B cell (primary cell): ENCODE data around the gene CHD1L. TPM values are rescaled to one million over a fixed set of nuclear protein-coding genes. Genes with fewer than 3 reads are reported as not detected.
A peak's percentile ranks its signal among the peaks of the same experiment; 100 is the strongest.
"Not testable (repeated sequence)": the region's sequence is repeated elsewhere in the genome, so short reads cannot be mapped to it uniquely, and the experiment has no call there.

Experiments
- ATAC-seq: fragments of 200-7000 bp; cut with Tn5 transposase; one replicate; pipeline ENCODE4 v1.10.0; 2021; ENCODE audit warnings: low read depth, mild to moderate bottlenecking, moderate number of reproducible peaks, moderate library complexity
- CTCF ChIA-PET: fragments of 350-600 bp; sonication (Branson Sonifier 250); formaldehyde crosslinking; loops from one replicate; lab custom pipeline; 2021; ENCODE audit warnings: antibody characterized with exemption, inconsistent platforms; lab: Charles Lee
- POLR2A ChIA-PET: fragments of 350-600 bp; sonication (Branson Sonifier 250); formaldehyde crosslinking; loops from one replicate; lab custom pipeline; 2021; ENCODE audit warnings: antibody characterized with exemption; lab: Charles Lee
- DNase-seq: peaks from one replicate; pipeline ENCODE4 v3.0.0; 2013
- H2AFZ ChIP-seq: 2 replicates; pipeline ENCODE4 v1.6.1; 2012; ENCODE audit warnings: mild to moderate bottlenecking, low read depth, low read length; ENCODE audit not compliant: insufficient read depth, poor library complexity, severe bottlenecking
- H3K27ac ChIP-seq, 2 donors: 1 replicate in 1 of 2; 2 replicates in 1 of 2; pipeline ENCODE4 v1.5.1; 2012 to 2013; ENCODE audit warnings: low read length in 2 of 2, mild to moderate bottlenecking in 2 of 2, moderate library complexity in 1 of 2
- H3K27me3 ChIP-seq, 4 experiments: fragments of 200-600 bp in 1 of 4; sonication (generic) in 1 of 4; replicated peaks in 1 of 4; 1 replicate in 2 of 4; 2 replicates in 2 of 4; pipeline versions ENCODE4 v1.6.1 to v1.7.0; 2013 to 2016; ENCODE audit warnings: low read length in 3 of 4, mild to moderate bottlenecking in 2 of 4, mixed read lengths in 1 of 4, moderate library complexity in 1 of 4; ENCODE audit not compliant: insufficient read depth in 4 of 4, control insufficient read depth in 3 of 4; ENCODE audit errors: control extremely low read depth in 1 of 4
- H3K36me3 ChIP-seq, 2 experiments: replicated peaks in 1 of 2; 1 replicate in 1 of 2; 2 replicates in 1 of 2; pipeline versions ENCODE4 v1.6.1 to v1.7.1; 2013; ENCODE audit warnings: low read length in 1 of 2; ENCODE audit not compliant: insufficient read depth in 2 of 2, control insufficient read depth in 1 of 2; ENCODE audit errors: control extremely low read depth in 1 of 2, extremely low read depth in 1 of 2
- H3K4me1 ChIP-seq, 2 donors: fragments of 200-600 bp in 1 of 2; sonication (generic) in 1 of 2; 1 replicate in 1 of 2; 2 replicates in 1 of 2; pipeline versions ENCODE4 v1.5.1 to v1.6.1; 2013 to 2017; ENCODE audit warnings: low read length in 2 of 2; ENCODE audit not compliant: control insufficient read depth in 2 of 2, insufficient read depth in 2 of 2
- H3K4me2 ChIP-seq: replicated peaks from 2 replicates; pipeline ENCODE3; 2012; ENCODE audit warnings: mild to moderate bottlenecking, low read depth, low read length; ENCODE audit not compliant: poor library complexity, severe bottlenecking
- H3K4me3 ChIP-seq, 5 experiments: fragments of 200-600 bp in 1 of 5; sonication (generic) in 1 of 5; 1 replicate in 3 of 5; 2 replicates in 2 of 5; pipeline versions ENCODE4 v1.5.1 to v1.7.0; 2011 to 2016; ENCODE audit warnings: low read length in 4 of 5, mild to moderate bottlenecking in 4 of 5, low read depth in 2 of 5, control low read depth in 1 of 5, moderate library complexity in 1 of 5; ENCODE audit not compliant: insufficient read depth in 1 of 5; ENCODE audit errors: control extremely low read depth in 1 of 5, extremely low read depth in 1 of 5
- H3K79me2 ChIP-seq: fragments of 200-600 bp; sonication (generic); one replicate; pipeline ENCODE4 v1.6.0; 2016; ENCODE audit warnings: low read length; ENCODE audit not compliant: control insufficient read depth, insufficient read depth
- H3K9ac ChIP-seq: fragments of 200-600 bp; sonication (generic); 2 replicates; pipeline ENCODE4 v1.6.1; 2017; ENCODE audit warnings: mild to moderate bottlenecking, low read length, moderate library complexity
- H3K9me3 ChIP-seq, 3 donors: one replicate each; pipeline versions ENCODE4 v1.6.1 to v1.7.1; 2013; ENCODE audit warnings: low read length in 2 of 3; ENCODE audit not compliant: control insufficient read depth in 2 of 3, insufficient read depth in 1 of 3; ENCODE audit errors: control extremely low read depth in 1 of 3
- H4K20me1 ChIP-seq: 2 replicates; pipeline ENCODE4 v1.6.0; 2012; ENCODE audit warnings: mild to moderate bottlenecking, low read length; ENCODE audit not compliant: insufficient read depth, control insufficient read depth, poor library complexity, severe bottlenecking
- H3K27ac Mint-ChIP-seq: one replicate; pipeline ENCODE4 v1.8.0; 2021; ENCODE audit warnings: mixed read lengths
- H3K27me3 Mint-ChIP-seq: one replicate; pipeline ENCODE4 v1.8.0; 2021; ENCODE audit warnings: mixed read lengths
- H3K4me1 Mint-ChIP-seq: one replicate; pipeline ENCODE4 v1.8.0; 2021; ENCODE audit warnings: mixed read lengths
- H3K4me3 Mint-ChIP-seq: one replicate; pipeline ENCODE4 v1.8.0; 2021; ENCODE audit warnings: mixed read lengths
- H3K9me3 Mint-ChIP-seq: one replicate; pipeline ENCODE4 v1.8.0; 2022; ENCODE audit warnings: mixed read lengths; ENCODE audit not compliant: insufficient read depth
- CTCF ChIP-seq: fragments of 200-600 bp; IDR thresholded peaks from one replicate; pipeline ENCODE4 v1.8.0; 2022; ENCODE audit warnings: antibody characterized with exemption, mild to moderate bottlenecking
- EZH2 ChIP-seq: IDR thresholded peaks from 2 replicates; pipeline ENCODE4 v1.6.1; 2012; ENCODE audit warnings: borderline replicate concordance, low read depth, mild to moderate bottlenecking, moderate library complexity, low read length; ENCODE audit not compliant: insufficient read depth, poor library complexity, severe bottlenecking
- WGBS: methylation state at CpG from one replicate; pipeline ENCODE4 v1.1.5; 2013; ENCODE audit warnings: missing lambda C conversion rate; ENCODE audit not compliant: insufficient coverage; 5-methylcytosine and 5-hydroxymethylcytosine counted together
- intact Hi-C: fragments of 100-400 bp; cut with micrococcal nuclease; formaldehyde crosslinking; loops from one replicate; pipeline ENCODE4 v1.10.0; 2022
- polyA minus RNA-seq: library from RNA; depleted of rRNA, polyadenylated mRNA; stranded (reverse); fragments of >200 nt; gene quantifications from 2 replicates; pipeline ENCODE4 v1.2.3, GENCODE V29; 2012
- polyA plus RNA-seq: library from polyadenylated mRNA; depleted of rRNA; stranded (reverse); fragments of >200 nt; gene quantifications from 2 replicates; pipeline ENCODE4 v1.2.3, GENCODE V29; 2012
- total RNA-seq, 2 donors: library from RNA; stranded (reverse); fragments of 120-200 nt in 1 of 2; gene quantifications; 1 replicate in 1 of 2; 2 replicates in 1 of 2; pipeline versions ENCODE4 v1.2.3 to v1.2.4, GENCODE V29; 2013 to 2022

The CHD1L gene
- total RNA-seq: 54.6 and 55.2 TPM in 2 replicates
- 56.3 TPM for total RNA-seq (2013)
- polyA plus RNA-seq: 32.4 and 42.3 TPM in 2 replicates
- 15.4 and 20.4 TPM in 2 replicates for polyA minus RNA-seq

- DNase-seq (peak; percentile 96), ATAC-seq (peak; percentile 87)
- under 1% methylated on average over 80 of the region's 82 CpGs for WGBS
- Mint-ChIP-seq H3K4me1 (peaks cover 40% of the 10 kb centered on the region), H3K27ac (peak within 1 kb of the TSS; percentile 94), H3K9me3 (no peaks in the 10 kb centered on the region), H3K27me3 (no peaks in the 10 kb centered on the region), H3K4me3 (peak within 1 kb of the TSS; percentile 96)
- no peaks in the 10 kb centered on the region for H3K27me3 ChIP-seq
- ChIA-PET CTCF (interaction anchor here (0.6 to 3.5 kb wide), 25 partner anchors 10 to 1275 kb away, joined by 3 to 63 read pairs (median 4); partner anchors contain the start of genes FMO5 and PRKAB2), POLR2A (interaction anchor here (0.6 to 2.7 kb wide), 4 partner anchors 17 to 855 kb away, joined by 3 to 11 read pairs (median 8); partner anchors contain the start of genes FMO5 and PRKAB2)
- peaks cover 50% of the 10 kb centered on the region for H3K79me2 ChIP-seq
- H3K9ac ChIP-seq: peak within 1 kb of the TSS; percentile 96
- peak within 1 kb of the TSS; percentile 81 to 95 (median 89) for H3K4me3 ChIP-seq
- TF ChIP-seq CTCF: peak; percentile 87
- no peak for TF ChIP-seq EZH2
- H3K27ac ChIP-seq: peak within 1 kb of the TSS; percentile 46 to 77
- H3K36me3 ChIP-seq: no peaks in the 10 kb centered on the region
- peaks cover 21 to 25% of the 10 kb centered on the region in 2 donors for H3K4me1 ChIP-seq
- intact Hi-C loops: loop anchor here (1.0 to 5.0 kb wide), 4 partner anchors 18 to 355 kb away; partner anchors contain the start of genes FMO5 and PRKAB2
- peaks cover 9% of the 10 kb centered on the region for H4K20me1 ChIP-seq
- peak within 1 kb of the TSS; percentile 91 for H3K4me2 ChIP-seq
- H2AFZ ChIP-seq: peak within 1 kb of the TSS; percentile 100
- H3K9me3 ChIP-seq: no peaks in the 10 kb centered on the region
Measured at GRCh38 chr1:147242449-147243227, at the start of gene CHD1L. TSS of gene CHD1L (plus strand) at chr1:147242684. CDS start at chr1:147242704, 20 bp downstream.

- H3K79me2 ChIP-seq, DNase-seq, H3K4me3 Mint-ChIP-seq, H3K4me1 ChIP-seq, H3K9me3 Mint-ChIP-seq, H3K27ac Mint-ChIP-seq, H3K4me1 Mint-ChIP-seq, H3K27me3 Mint-ChIP-seq, H2AFZ ChIP-seq, H3K27ac ChIP-seq, ATAC-seq, H3K4me3 ChIP-seq, H3K36me3 ChIP-seq, POLR2A ChIA-PET, H3K27me3 ChIP-seq, H3K9ac ChIP-seq, H3K4me2 ChIP-seq, H3K9me3 ChIP-seq, intact Hi-C loops, H4K20me1 ChIP-seq: not testable (repeated sequence)
- CTCF ChIA-PET: interaction anchor here (1.0 to 1.4 kb wide), 2 partner anchors 9 to 24 kb away, joined by 3 read pairs; no protein-coding TSS in a partner anchor
- 100% methylated on average over 2 of the region's 3 CpGs for WGBS
Measured at GRCh38 chr1:147197324-147197723, 45.2 kb upstream of the CHD1L start.
